AG09319 (cell line): ENCODE results near the gene FBXL22.

Experiments
- DNase-seq: peaks from one replicate; pipeline ENCODE4 v3.0.0-alpha.2; 2010; ENCODE audit warnings: low read depth; ENCODE audit errors: extremely low read depth
- TF ChIP-seq, protein P1 (sequence below): IDR thresholded peaks from 2 replicates; pipeline ENCODE4 v1.5.1; 2011; ENCODE audit warnings: low read depth, mild to moderate bottlenecking, inconsistent platforms, low read length, moderate library complexity

The FBXL22 gene

DNA sequence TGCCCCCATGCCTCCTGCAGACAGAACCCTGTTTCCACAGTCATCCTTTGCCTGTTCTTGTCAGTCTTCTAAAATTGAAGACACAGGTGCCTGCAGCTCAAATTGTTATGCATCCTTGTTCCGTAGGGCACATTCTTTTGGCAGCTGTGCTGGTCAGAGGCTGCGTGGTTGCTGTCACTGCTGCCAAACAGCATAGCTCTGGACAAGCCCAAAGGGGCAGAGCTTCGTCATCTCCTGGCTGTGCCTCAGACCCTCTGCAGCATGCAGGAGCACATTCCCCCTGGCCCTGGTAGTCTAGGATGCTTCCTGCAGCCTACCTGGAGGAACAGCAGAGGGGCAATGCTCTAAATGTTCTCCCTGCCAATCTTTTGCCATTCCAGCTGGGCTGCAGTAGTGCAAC, 2.1 kb upstream of the FBXL22 start:
- DNase-seq = no peak

DNA sequence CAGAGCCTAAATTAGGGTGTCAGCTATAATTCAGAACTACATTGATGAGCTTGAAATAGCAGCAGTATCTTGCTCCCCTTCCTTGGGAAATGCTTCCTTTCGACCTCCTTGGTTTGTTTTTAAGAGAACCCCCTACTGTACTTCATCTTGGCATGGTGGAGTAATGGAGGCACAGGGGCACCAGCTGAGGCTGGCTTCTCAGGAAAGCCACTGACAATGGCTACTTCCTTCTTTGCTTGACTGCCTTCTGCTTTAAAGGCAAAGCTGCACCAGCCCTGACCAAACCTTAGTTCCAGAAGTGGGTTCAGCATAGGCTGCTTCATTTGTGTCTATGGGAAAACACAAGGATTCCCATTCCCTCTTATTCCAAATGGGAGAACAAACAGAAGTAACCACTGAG, 1.5 kb upstream of the FBXL22 start:
- no peak for DNase-seq
- TF ChIP-seq, protein P1, sequence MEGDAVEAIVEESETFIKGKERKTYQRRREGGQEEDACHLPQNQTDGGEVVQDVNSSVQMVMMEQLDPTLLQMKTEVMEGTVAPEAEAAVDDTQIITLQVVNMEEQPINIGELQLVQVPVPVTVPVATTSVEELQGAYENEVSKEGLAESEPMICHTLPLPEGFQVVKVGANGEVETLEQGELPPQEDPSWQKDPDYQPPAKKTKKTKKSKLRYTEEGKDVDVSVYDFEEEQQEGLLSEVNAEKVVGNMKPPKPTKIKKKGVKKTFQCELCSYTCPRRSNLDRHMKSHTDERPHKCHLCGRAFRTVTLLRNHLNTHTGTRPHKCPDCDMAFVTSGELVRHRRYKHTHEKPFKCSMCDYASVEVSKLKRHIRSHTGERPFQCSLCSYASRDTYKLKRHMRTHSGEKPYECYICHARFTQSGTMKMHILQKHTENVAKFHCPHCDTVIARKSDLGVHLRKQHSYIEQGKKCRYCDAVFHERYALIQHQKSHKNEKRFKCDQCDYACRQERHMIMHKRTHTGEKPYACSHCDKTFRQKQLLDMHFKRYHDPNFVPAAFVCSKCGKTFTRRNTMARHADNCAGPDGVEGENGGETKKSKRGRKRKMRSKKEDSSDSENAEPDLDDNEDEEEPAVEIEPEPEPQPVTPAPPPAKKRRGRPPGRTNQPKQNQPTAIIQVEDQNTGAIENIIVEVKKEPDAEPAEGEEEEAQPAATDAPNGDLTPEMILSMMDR = no peak

More for the DNA sequence above, 2.1 kb upstream of the FBXL22 start:
- TF ChIP-seq, protein P1 = no peak

DNA sequence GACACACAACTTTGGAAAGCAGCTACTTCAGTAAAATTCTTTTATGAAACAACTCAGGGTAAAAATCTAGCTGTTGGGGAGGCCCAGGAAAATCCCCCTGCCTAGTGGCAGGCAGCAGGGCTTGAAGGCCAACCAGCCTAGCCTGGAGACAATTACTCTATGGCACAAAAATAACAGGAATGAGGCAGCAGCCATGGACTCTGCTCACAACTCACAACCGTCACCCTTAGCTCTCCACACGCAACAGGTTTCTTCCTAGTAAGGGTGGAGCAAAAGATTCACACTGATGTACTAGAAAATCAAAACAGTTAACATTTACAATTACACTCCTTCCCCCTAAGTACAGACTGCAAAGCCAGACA, 530 bp upstream of the FBXL22 start:
- peak; percentile 51 for DNase-seq
- TF ChIP-seq, protein P1 = no peak

DNA sequence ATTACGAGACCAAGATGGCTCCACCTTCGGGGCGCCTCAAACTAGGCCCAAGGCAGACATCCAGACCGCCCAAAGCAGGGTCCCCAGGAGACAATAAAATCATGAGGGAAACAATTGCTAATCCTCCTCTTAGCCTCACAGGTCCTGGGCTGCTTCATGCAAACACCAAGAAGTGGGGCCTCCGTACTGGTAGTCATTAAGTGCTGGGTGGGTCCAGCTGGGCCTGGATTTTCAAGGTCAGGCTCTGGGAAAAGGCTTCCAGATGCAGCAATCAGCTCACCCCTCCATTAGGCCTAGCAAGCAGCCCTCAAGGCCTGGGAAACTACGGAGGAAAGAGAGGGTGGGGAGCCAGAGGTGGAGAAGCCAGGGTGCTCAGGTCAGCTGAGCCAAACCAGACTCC, 634 bp downstream of the FBXL22 start:
- TF ChIP-seq, protein P1 = no peak
- no peak for DNase-seq

DNA sequence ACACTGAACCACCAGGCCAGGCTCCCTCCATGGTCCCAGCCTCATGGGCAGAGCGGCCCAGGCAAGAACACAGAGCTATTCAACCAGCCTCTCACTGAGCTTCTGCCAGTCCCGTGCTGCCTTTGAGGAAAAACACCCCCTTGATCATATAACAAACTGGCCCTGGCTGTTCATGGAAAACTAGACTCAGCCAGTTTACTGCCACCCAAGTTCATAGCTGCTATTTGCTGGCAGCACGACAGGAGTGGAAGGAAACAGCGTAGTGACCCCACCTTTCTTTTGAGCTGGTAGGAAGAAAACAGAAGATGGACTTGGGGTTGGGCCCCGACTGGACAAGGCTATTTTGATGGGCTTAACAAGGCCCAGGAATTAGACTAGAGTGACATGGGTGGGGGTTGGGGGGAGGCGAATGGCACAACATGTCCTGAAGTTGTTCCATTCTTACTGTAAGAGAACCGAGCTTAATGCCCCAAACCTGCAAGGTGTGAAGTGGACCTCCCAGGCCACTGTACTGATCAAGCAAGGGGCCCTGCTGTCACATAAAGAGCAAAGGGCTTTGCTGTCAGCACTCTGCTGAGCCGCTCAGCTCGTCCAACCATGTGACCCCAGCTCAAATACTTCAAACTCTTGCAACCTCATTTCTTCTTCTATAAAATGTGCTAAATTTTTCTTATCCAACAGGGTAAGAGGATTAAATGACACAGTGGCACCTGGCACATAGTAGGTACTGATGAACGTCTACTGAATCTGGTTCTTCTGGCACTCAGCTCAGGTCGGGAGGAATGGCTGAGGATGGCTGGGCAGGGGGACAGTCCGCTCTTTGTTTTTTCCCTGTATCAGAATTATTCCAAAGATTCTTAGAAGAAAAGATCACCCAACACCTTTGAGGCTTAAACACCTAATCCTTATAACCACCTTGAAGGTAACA, 1.6 kb downstream of the FBXL22 start:
- TF ChIP-seq, protein P1 = no peak
- no peak for DNase-seq

DNA sequence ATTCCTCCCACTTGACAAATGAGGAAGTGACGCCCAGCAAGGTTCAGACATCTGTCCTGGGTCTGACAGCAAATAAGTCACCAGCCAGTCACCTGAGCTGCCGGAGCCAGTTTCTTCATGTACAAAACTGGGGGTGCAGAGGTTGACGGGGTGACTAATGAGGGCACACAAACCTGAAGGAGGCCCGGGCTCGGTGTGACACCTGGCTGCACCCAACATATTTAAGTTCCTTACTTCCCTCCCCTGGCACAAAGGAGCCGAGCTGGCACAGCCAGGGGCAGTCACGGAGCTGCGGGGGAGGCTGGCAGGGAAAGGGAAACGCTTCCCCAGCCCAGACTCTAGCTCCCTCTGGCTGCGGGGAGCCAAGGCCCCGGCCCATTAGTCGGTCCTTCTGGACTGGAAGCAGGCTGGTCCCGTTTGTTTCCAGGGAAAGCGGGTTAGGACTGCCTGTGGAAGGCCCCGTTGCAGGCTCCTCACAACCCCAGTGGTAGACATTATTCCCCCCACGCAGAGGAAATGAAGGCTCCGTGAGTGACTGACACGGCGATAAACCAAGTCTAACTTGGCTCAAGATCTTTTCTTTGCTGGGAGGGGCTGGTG, 2.3 kb downstream of the FBXL22 start:
- DNase-seq = no peak
- TF ChIP-seq, protein P1 = peak; percentile 27; the same call in 1 of the 2 replicates

DNA sequence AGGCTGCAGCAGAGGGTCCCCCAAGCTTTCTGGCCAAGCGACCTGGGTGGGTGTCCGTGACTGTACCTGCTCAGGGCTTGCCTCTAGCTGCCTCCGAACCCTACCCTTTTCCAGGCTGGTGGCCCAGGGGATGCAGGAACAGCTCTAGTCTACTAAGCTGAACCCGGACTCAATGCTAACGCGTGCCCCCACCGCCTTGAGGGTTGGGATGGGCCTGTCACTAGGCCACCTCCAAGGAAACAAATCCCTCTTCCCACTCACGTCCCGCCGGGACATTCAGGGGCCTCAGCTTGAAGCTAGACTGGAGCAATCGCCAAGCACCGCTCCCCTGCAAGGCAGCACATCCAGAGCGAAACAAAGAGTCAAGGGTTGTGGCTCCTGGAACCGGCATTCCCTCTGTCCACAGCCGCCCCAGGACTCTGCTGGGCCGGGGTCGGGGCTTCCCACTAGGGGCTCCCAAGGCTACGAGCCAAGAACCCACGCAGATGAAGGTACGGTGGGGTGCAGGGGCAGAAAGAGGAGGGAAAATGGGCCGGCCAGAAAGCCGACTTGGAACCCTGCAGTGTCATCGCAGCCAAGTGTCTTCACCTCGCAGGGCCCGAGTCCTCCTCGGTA, 2.9 kb downstream of the FBXL22 start:
- DNase-seq = no peak
- TF ChIP-seq, protein P1 = no peak
